ENCODE results near the gene APLNR.

- TF ChIP-seq CREB1 (IDR thresholded peaks at IDR 0.05; ENCODE audit: low read depth), result no peak
- TF ChIP-seq TAF1 (IDR thresholded peaks at IDR 0.05; ENCODE audit: low read depth), result no peak
- no peak for TF ChIP-seq EGR1 (IDR thresholded peaks at IDR 0.05)
- no peak for TF ChIP-seq FOXM1 (IDR thresholded peaks at IDR 0.05; ENCODE audit: borderline replicate concordance, low read depth)
- TF ChIP-seq USF1 (IDR thresholded peaks at IDR 0.05), result 0 out of 2 replicates have a peak, but pooled peaks have one; percentile 3
- no peak for TF ChIP-seq EP300 (IDR thresholded peaks at IDR 0.05; ENCODE audit: borderline replicate concordance)
These were observed 17.9 kb downstream of the APLNR start for GRCh38 chr11:57219021-57219627.

Data from Ishikawa (cell line).